ENCODE data around the gene SCARB1.

SCARB1 gene

DNA sequence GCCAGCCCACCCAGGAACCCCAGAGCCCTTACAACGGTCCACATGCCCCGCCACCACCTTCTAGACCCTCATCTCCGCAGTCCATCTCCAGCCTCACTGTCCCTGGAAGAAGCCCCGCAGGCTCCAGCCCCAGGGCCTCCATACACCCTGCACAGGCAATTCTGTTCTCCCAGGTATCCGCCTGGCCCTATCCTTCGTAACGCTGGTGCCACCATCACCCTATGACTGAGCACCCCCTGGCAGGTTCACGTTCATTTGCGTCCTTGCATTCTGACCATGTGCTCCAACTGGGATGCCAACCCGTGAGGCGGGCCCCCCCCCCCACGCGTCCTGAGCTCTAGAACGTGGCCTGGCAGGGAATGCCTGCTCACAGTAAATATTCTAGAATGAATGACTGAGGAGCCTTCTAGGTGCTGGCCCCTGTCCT is 675 bp upstream of the SCARB1 start:
- no peak for DNase-seq (ENCODE audit: low read depth)

DNA sequence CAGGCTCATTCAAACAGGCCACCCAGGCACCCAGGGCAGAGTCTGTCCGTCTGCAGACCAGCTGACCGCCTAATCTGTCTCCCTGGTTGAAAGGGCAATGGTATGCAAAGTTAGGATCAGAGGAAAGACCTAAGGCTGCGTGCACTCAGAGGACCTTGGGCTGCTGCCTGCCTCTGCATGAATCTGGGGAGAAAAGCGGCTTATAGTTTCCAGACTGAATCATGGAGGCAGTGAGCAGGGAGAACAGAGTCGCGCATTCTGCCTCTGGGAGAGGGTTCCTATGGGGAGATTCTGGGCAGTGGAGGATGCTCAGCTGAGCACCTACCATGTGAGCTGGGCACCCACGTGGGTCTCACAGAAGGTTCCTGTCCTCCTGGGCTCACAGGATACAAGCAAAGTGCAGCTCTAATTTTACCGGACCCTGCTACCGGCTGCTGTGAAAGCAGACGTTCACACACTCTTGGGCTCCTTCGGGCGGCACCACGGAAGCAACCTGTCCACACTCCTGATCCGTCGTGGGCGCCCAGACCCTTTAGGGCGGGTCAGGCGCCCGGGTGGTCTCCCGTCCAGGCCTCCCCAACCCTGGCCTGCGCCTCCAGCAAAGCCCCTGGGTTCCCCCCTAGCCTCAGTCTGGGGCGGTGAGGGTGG is 772 bp downstream of the SCARB1 start:
- no peak for DNase-seq (ENCODE audit: low read depth)

DNA sequence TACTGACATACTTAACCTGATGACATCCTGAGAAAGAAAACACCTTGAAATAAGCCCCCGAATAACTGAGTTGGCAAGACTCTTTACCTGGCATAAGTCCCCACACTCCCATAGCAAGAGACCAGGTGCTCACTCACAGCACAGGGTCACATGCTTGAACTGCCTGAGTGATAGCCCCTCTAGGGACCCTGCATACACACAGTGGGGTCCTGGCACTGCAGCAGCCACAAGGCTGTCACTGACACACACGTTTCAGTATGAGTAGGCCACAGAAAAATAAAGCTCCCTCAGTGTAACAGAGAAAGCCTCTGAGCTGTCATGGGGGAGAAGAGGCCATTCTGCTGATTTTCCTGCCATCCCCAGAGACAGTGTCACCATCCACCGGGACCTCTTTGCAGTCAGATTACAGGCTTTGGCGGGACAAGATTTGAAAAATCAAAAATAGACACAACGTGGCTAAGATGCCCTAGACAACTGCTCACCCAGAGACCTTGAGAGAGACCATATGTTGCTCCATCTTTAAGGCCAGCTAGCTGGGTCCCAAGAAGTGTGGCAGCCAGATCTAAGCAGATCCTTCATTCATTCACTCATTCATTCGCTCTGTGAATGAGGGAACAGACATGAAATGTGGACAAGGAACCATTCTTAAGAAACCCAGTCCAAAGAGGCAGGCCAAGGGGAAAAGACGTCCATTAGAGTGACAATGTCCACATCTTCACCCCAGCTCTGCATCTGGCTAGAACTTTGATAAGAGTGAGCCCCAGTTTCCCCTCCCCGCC is 1.6 kb downstream of the SCARB1 start:
- no peak for DNase-seq (ENCODE audit: low read depth)

DNA sequence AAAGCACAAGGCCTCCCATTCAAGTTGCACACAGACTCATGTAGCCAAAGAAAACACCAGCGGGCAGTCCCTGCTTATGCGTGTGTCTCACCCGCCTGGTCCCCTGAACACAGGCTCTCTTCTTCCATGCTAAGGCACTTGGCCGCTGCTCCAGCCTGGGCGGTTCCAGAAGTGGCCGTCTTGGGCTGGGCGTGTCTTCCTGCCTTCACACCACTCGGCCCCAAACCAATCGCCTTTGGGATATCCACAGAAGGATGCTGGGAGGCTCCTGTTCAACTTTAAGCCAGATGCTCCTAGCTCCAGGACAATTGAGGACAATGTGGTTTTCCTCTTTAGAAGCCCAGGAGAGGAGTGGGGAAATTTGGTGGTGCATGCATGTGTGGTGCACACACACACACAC is 2.2 kb downstream of the SCARB1 start:
- DNase-seq (ENCODE audit: low read depth) = no peak

DNA sequence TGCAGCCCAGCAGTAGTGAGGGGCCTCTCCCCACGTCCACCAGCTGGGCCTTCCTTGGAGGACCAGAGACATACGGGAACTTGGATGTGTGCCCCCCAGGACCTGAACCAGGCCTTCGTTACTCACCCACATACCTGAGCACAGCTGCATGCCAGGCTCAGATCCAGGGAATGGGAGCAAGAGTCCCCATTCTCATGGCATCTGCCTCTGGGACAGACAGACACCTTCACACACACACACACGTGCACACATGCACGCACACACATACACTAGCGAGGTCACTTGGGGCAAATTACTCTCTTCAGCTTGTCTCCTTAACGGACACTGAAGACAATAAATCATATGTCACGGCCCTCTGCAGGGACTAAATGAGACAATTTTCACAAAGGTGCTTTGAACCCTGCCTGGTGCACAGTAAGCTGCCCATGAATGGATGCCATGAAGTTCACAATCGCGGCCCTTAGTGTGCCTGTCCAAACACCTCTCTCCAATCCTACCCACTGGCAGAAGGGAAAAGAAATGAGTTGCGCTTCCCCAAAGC is 5.7 kb downstream of the SCARB1 start:
- DNase-seq (ENCODE audit: low read depth) = no peak

DNA sequence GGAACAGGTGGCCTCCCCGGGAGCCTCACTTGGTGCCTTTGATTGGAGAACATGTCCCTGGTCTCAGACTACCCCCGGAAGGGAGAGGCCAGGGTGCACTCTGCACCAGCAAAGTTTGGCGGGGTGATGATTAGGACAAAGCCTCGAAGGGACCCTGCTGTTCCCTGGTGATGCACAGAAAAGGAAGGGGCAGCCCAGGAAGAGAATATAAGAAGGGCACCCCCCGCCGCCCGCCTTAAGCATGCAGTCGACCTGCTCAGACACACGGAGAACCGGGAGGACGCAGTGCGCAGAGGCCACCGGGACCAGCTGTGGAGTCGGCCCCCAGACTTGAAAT is 6.9 kb downstream of the SCARB1 start:
- DNase-seq (ENCODE audit: low read depth) = no peak

DNA sequence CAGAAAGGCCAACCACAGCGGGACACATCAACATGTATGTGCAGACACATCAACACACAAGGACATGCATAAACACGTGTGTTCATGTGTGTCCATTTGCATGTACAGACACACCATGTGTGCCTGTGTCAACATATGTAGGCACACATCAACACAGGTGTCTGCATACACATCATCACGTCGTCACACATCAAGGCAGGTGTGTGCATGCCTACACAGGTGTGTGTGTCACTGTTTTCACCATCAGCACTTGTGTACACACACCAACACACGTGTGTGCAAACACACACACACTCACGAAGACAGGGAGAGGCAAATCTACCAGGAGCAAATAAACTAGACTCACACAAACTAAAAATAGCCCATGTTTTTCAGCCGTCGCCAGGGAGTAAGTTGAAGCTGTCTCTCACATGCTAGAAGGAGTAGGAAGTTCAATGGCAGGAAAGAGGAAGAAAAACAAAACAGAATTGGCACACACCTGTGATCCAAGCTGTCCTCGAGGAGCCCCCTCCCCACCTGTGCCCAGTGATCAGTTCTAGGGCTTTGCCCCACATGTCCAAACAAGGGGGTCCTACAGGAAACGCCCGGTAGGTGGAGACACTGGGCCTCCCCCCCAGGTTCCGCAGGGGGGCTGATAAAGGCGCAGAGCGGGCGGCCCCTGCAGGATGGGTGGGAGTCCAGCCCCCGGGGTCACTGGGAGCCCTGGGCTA is 7.4 kb downstream of the SCARB1 start:
- no peak for DNase-seq (ENCODE audit: low read depth)

DNA sequence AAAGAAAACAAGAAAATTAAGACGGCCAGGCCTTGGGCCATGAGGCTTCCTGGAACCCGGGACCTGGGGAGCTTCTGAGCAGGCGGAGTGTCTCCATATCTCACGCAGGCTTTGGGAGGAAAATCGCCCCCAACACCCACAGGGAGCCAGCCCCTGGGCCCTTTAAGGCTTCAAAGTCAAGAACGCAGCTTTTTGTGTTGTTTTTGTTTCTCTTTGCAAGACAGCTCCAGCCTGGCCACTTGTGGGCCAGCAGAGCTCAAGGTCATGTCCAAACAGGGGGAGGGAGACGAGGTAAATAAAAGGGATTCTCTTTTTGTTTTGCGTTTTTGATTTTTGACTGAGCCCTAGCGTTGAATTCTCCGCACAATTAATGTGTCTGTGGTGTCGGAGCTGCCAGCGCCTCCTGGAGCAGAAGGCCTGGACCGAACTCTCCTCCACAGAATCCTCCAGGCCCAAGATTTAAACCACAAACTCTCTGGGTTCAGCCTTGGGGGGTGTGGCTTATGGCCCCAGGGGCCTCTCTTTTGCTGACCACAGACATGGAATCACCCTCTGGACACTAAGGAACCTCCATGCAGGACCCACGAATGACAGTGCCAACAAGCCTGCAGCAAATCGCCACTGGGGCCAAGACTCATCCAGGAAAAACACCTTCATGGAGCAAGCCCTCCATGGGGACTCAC is 8.2 kb downstream of the SCARB1 start:
- no peak for DNase-seq (ENCODE audit: low read depth)

DNA sequence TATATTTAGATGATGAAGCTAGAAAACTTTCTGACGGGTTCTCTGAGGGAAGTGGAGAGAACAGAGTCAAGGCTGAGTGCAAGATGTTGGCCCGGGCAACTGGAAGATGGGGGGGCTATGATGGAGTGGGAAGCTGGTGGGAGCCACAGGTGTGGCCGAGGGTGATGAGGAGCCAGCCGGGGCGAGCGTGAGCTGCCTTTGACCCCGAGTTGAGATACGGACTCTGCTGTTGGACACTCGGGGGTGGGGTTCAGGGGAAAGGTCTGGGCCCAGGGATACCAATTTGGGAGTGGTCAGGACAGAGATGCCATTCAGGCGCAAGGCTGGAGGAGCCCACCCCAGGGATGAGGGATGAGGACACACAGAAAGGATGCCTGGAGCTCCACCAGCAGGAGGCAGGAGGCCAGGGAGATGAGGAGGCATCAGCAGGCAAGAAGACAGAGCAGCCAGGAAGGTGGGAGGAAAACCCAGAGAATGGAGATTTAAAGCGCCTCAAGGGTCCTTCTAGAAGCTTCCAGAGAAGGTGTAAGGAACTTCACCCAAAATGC is 9.0 kb downstream of the SCARB1 start:
- no peak for DNase-seq (ENCODE audit: low read depth)

DNA sequence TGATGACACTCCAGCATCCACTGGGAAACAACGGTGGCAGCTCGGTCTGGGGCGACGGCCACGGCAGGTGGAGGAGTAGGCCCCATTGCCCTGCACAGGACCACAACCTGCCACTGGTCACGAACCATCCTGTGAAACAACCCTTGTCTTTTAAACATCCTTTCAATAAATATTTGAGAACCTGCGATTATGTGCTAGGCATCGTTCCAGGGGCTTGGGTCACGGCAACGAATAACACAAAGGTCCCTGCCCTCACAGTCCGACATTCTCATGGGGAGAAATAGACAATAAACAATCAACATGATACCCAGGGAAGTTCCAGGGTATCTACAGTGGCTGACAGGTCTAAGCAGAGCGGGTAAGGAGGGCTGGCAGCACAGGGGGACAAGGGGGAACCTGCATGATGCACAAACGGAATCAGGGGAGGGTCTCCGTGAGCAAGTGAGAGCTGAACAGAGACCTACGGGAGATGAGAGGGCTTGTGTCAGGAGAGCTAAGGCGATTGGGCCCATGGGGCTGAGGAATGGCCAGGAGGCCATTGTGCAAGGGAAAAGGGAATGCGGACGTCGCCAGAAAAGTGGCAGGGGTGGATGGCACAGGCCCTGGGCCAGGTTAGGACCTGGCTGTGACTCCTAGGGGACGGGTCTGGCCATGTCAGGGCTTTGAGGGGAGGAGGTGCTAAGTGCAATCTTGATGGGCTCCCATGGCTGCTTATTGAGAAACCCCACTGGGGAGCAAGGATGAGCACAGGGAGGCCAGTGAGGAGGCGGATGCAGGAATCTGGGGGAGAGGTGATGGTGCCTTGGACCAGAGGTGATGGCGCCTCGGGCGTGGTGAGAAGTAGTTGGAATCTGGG is 9.7 kb downstream of the SCARB1 start:
- DNase-seq (ENCODE audit: low read depth) = no peak

DNA sequence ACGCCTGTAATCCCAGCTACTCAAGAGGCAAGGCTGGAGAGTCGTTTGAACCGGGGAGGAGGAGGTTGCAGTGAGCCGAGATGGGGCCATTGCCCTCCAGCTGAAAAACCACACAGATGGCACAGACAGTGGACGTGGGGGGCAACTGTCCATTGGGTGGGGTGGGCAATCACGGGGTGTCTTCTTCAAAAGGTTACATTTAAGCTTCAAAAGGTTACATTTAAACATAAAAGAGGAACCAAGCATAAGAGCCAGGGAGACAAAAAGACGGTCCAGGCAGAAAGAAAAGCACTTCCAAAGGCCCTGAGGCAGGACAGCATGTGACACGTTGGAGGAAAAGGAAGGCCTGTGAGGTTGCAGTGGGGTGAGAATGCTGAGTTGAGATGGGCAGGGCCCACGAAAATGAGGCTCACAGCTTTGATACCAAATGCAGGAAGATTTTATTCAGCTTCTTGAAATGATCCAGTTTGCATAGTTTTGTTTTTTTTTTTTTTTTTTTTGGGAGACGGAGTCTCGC is 10.7 kb downstream of the SCARB1 start:
- no peak for DNase-seq (ENCODE audit: low read depth)

DNA sequence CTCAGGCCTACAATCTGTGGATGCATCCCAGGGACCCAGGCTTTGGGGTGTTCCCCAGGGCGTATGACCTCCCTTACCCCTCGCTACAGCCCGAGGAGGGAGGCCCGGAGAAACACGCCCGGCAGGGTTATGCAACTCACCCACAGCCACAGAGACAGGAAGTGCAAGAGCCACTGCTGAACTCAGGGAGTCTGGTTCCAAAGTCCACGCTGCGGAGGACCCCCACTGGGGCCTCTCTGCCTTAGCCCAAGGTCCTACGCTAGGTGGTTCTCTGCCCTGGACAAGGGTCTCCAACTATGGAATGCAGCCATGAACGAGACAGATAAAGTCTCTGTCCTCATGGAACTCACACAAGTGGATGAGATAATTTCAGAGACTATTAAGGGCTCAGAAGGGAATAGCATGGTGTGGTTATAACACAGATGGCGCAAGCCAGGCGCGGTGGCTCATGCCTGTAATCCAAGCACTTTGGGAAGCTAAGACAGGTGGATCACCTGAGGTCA is 11.3 kb downstream of the SCARB1 start:
- DNase-seq (ENCODE audit: low read depth) = no peak

DNA sequence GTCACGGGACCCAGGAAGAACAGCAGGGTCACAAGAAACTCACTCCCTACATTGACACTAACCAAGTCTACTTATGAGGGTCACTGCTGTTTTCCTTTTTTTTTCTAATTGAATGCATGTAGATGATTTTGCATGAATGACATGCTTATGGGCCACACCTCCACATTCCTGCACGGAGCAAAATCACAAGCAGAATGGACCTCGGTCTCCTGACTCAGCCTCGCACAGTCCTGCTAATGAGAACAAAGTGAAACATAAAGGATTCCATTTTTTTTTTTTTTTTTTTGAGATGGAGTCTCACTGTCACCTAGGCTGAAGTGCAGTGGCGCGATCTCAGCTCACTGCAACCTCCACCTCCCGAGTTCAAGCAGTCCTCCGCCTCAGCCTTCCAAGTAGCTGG is 12.3 kb downstream of the SCARB1 start:
- DNase-seq (ENCODE audit: low read depth) = no peak

DNA sequence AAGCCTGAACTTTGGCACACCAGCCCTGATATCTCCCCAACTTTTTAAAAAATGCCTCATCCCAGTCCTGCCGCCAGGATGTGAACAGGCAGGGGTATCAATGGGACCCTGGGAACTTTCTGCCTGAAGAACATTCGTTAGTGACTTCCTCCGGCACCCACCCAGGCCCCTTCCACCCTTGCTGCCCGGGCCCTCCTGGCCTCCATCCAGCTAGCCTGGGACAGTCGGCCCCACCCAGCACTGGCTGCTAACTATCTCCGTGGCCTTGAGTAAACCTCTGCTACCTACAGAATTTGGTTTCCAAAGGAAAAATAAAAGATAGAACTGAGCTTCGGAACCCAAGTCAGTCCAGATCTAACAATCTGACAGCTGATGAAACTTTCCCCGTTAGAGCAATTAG is 14.3 kb downstream of the SCARB1 start:
- DNase-seq (ENCODE audit: low read depth) = no peak

DNA sequence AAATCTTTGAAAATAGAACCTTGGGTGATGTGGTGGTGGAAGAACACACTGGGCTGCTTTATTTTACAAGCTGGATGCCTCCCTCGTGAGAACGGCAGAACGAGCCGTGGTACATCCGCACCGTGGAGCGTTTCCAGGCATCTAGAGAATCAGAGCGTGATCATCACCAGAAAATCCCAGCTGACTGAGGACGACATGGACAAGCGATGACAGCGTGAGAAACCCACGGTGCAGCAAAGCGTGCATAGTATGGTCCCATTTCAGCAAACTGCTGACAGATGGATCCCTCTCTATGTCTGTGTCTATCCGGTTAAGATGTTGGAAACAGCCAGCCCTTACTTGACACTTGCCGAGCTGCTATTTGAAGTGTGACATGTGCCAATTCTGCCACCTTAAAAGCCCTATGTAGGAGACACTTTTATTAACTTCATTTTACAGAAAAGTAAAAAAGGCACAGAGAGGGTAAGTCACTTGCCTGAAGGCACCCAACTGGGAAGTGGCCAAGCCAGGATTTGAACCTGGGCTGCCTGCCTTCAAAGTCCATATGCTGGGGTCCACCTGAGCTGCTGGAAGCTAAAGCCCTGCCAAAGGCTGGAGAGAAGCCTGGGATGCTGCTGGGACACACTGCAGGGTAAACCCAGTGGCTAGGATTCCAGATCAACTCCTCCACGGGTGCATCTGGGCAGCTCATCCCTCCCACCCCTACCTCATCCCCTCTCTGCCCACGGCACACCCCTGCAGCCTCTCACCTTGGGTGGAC is 14.9 kb downstream of the SCARB1 start:
- no peak for DNase-seq (ENCODE audit: low read depth)

DNA sequence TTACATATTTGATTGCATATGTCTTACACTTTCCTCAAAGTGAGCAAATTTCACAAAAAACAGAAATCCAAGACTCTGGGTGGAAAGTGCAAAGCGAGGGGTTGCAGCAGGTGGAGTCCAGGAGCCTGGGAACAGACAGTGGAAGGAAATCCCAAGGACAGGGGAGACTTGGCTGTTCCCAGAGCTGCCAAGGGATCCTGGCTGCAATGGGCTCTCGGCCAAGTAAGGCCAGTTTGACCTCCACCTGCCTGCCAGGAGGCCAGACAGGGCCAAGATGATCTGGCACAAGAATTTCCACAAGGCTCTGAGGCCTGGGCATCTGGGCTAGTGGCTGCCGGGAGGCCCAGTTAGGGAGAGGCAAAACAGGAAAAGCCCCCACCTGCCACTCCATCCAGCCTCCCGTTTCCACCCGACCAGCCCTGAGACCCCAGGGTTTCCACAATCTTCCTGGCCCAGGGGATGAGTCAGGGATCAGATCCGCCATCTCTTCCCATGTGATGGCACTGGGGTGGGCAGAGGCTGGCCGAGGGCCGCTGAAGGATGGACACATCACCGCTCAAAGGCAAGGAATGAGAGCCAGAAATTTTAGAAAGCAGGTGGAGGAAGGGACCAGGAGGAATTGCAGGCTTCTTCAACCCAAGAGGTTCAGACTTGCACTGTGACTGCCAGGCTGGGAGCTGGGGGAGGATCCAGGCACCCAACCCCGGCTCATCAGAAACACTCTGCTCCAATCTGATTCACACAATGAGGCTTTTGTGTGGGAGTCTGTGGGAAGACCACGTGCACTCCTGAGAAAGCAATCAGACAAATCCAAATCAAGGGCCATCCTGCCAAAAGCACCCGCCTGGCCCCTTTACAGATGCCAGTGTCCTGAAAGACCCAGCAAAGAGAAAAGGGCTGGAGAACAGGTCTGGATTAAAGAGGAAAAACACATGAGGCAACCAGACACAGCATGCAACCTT is 16.3 kb downstream of the SCARB1 start:
- no peak for DNase-seq (ENCODE audit: low read depth)

DNA sequence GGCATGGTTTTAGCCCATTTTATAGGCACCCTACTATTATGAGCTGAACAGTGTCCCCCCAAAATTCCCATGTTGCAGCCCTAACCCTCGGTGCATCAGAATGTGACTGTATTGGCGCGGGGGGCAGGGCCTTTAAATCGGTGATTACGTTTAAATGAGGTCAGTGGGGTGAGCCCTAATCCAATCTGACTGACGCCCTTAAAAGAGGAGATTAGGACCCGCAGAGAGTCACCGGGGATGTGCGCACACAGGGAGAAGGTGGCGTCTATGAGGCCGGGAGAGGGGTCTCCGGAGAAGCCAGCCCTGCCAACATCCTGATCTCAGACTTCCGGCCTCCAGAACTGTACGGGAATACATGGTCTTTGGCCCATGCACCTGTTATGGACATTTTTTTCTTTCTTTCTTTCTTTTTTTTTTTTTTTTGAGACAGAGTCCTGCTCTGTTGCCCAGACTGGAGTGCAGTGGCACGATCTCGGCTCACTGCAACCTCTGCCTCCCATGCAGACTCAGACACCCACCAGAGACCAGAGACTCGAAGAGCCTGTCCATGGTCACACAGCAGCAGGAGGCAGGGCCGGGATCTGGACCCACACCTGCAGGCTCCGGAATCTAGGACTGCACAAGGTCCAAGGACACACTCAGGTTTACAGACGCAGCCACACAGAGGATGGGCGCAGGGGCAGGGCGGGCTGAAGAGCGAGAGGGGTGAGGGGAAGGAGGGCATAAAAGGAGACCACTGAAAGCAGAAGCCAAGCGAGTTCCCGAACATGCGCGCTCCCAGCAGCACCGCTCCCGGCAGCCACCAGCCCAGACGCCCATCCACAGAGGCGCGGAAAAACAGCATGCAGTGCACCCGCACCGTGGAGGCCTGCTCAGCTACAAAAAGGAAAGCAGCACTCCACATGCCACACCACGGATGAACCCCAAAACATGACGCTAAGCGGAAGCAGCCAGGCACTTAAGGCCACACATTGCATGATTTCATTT is 19.0 kb downstream of the SCARB1 start:
- DNase-seq (ENCODE audit: low read depth) = no peak
